NCI-H524 (cell line): ENCODE results near the gene JARID2.

Experiments
- DNase-seq, 2 experiments: peaks; one replicate each; lab custom pipeline; 2025; lab: John Stamatoyannopoulos, UW

The JARID2 gene

DNA sequence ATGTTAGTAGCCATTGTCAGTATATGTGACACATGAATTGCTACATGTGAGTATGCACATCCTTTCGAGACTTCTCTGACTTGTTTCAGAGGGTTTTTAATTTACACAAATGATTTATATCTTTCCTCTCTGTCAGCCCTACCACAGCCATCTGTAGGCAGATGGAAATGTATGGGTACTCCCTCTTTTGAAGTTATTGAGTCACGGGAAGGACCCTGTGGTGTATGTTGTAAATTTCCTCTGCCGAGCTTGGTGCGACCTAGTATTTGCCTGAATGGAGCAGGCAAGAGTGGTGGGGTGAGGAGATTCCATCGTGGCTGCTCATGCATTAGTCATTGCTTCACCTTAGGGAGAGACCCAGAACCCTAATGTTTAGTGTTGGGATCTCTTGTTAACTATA is 171.9 kb downstream of the JARID2 start:
- no peak for DNase-seq

DNA sequence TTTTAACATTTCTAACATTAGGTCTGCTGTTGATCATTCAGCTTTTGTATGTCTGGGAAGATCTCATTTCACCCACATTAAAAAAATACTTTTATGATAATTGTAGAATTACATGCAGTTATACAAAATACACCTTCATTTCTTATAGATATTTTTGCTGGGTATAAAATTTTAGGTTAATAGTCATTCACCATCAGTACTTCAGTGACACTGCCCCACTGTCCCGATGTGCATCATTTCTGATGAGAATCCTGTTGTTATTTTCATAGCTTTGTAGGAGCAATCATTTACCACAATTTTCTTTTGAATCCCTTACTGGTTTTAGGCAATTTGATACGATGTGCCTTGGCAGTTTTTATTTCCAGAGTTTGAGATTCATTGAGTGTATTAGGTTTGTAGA is 173.6 kb downstream of the JARID2 start:
- no peak for DNase-seq

DNA sequence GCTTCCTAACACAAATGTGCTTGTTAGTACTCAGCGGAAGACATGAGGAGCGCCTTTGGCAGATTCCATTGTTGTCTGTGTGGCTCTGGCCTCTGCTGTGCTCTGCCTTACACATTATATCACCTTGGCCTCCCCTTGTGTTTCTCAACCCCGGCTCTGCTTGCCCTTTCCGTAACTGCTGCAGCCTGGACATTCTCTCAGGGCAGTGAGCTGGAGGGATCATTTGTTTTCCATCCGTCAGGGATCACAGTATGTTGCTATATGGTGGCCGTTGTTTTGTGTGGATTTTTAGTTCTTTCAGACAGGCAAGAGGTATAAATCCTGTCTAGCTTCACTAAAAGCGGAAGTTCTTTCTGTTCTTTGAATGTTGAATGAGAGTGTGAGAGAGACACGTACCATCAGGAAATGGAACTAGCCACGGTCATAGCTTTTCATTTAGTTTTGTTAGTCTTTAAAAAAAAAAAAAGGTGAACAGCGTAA is 175.1 kb downstream of the JARID2 start:
- DNase-seq, result no peak

DNA sequence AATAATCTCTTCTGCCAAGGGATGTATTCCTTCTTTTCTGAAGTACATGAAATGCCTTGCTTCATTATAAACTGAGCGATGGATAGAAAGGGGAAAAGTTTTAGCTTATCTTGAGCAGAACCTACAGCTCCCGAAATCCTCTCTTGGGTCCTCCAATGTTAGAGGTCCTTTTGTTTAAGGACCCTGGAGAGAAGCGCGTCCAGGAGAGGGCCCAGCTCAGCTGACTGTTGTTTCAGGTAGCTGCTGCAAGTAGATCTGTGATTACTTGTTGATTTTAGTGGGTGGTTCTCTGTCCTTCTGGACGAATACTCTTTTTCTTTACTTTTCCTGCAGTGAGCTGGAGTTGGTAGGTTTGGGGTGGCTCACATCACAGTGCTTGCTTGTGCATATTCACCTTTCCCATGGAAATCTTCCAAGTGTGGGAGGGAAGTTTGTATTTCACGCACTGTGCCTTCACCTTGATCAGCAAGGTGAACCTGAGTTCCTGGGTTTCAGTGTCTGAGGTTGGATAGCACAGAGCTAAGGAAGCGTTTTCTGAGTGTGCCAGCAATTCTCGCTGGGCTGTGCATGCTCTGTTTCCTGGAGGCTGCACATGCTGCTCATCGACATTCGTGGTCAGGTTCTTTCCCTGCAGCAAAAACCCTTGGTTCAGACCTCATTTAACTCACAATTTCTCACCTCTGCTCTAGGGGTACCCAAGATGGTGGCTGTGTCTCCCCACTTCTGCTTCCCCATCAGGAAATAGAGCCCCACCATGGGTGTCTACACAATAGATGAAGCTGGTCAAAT is 176.3 kb downstream of the JARID2 start:
- no peak for DNase-seq

GRCh38 chr6:15423286-15423993 is 177.6 kb downstream of the JARID2 start:
- DNase-seq, result no peak

- peak; percentile 18 to 24 for DNase-seq
Observed at GRCh38 chr6:15425947-15426346, 180.1 kb downstream of the JARID2 start.

DNA sequence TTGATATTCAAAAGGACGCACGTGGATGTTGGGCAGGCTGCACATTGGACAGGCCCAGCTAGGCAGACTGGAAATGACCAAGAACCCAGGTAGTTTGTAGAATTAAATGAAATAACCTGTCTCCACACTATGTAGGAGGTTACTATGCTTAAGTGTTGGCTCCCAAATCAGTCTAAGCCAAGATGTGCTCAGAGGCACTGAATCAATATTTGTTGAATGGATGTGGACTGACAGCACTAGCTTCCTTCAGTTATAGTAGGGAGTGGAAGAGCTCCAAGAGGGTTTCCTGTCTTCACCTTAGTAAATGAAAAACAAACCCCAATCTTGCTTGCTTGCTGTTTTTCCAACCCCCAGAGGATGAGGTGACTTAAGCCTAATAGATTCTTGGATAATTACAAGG is 180.5 kb downstream of the JARID2 start:
- no peak for DNase-seq

- no peak for DNase-seq
Observed at GRCh38 chr6:15426901-15427300, 181.0 kb downstream of the JARID2 start.

DNA sequence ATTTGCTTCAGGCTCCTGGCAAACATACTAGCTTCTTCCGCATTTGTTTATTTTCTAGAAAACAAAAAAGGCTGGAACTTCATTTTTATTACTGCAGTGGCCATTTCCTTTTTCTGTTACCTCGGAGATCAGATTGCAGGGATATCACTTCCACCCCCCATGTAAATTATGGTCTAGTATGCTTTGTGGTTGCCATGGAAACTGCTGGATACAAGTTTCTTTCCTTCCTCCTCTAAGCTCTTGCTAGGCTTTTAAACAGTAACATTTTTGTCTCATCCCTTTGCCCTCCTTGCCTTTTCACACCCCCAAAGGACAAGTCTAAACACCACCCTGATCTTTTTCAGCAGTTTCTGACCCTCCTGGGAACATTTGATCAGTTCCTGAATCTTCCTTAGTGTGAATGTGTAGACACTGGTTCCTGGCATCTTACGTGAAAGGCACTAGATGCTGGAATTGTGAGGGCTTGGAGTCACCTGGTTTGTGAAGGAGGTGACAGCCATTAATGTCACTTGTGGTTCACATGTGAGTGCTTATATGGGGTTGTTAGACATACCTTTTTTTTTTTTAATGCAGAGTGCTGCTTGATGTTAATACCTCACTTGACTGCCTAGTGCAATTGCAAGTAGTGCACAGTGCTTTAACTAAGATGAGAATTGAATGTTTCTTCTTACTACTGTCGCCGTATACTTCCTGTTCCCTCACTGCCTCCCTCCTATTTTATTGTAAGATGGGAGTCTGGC is 181.6 kb downstream of the JARID2 start:
- DNase-seq, result no peak

DNA sequence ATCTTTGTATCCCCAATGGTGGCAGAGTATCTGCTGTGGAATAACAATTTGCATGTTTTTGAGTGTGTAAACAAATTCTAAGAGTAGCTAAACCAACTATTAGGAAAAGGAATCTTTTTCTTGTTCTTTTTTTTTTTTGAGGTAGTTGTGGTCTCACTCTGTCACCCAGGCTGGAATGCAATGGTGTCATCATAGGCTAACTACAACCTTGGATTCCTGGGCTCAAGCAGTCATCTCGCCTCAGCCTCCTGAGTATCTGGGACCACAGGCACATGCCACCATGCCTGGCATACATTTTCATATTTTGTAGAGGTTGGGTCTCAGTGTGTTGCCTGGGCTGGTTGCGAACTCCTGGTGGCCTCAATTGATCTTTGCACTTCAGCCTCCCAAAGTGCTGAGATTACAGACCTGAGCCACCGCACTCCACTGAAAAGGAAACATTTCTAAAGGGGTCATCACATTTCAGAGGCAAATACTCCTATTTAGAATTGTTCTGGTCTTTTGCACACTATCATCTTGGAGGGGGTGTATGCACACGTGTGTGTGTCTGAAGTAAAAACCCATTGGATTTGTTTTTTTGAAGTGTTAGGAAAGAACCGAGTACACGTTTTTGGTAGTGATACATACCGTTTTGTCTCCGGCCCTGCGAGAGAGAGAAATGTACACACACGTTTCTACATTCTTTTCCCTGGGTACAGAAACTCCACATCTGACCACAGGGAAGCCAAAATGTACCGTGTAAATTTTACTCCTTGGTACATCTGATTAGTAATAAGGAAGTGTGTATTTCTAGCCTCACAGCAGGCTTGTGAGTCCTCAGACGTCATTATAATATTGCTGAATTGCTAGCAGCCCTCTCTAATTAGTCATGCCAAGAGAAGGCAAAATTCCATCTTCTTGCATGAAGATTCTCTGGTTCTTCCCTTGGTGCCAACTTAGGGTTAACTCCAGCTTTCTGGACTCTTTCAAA is 183.6 kb downstream of the JARID2 start:
- no peak for DNase-seq

DNA sequence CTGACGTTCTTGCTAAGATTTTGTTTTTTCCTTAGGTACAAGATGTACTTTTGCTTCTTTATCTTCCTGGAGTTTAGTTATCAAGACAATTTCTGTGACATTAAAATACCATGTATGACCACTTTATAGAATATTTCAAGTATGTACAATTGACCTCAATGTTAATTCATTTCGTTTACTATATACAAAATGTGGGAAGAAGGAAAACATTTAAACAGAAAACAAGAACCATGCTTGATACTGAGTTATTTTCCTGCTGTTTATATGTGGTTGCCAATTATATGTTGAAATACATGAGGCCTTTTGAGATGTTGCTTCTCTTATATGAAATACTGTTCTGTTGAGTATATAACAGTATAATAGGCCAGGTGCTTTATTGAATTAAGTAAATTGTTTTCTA is 184.3 kb downstream of the JARID2 start:
- no peak for DNase-seq

DNA sequence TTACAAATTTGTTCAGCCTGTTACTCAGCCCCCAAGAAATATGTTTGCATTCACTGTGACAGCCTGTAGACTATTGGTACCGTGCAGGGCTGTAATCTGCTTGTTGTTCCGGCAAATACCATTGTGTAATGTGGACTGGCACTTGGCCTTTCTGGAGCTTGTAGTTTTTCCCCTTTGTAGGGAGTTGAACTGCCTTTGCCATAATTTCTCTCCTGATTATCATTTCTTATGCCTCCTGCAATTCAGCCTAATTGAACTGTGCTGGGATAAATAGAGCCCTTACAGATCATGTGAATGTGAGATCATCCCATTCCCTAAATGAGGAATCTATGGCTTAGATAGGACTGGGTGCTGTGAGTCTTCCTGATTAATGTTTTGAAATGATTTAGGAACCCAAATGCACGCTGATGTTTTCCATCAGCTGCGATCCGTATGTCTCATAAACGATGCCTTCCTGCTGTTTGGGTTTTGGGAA is 185.1 kb downstream of the JARID2 start:
- no peak for DNase-seq

GRCh38 chr6:15431762-15432483 is 186.1 kb downstream of the JARID2 start:
- DNase-seq, result no peak

GRCh38 chr6:15433511-15433861 is 187.6 kb downstream of the JARID2 start:
- DNase-seq, result no peak

- DNase-seq, result no peak
Observed at GRCh38 chr6:15434263-15434662, 188.4 kb downstream of the JARID2 start.

DNA sequence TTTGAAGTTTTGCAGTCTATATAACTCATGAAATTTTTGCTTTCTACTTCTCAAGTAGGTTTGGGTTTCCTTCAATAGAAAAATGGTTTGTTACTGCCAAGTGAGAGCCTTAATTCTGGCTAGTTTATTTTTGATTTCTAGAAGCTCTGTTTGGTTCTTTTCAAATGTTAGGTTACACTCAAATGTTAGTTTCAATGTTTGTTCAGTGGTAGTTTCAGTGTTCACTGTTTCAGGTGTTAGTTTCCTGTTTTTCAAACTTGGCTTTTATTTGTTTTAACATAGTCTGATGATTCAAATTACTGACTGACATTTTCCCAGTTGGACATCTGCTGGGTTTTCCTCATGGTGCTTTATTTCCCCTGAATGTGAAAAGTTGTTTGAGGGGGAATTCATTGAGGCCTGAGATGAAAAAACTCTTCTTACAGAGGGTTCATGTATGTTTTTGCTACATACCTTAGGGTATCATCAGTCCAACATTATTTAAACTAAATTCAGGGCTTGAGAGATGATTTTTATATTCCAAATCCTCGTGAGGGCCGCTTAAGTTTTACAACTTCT is 189.0 kb downstream of the JARID2 start:
- no peak for DNase-seq

GRCh38 chr6:15435468-15435867 is 189.6 kb downstream of the JARID2 start:
- no peak for DNase-seq

GRCh38 chr6:15436451-15436850 is 190.6 kb downstream of the JARID2 start:
- no peak for DNase-seq

DNA sequence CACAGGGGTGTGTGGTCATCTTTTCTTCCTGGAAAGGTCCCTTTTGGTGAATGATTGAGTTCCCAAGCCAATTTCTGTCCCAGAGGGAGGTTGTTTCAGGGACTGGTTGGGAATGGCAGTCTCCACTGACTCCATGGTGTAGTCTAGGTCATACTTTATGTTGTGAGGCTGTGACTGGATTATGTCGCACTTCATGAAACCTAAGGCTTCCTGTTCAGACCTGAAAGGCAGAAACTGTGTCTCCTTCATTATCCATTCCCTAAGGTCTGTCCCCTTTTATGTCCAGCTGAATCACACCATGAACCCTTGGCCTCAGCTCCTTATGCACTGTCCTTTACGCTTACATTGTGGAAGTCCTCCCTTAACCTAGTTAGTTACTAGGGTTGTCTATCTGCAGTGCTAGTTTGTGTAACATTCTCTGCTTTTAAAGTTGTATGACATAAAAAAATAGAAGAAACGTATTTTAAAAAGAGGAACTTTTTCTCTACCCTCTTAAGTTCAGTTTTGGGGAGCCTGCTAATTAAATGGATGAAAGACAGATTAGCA is 191.3 kb downstream of the JARID2 start:
- no peak for DNase-seq

DNA sequence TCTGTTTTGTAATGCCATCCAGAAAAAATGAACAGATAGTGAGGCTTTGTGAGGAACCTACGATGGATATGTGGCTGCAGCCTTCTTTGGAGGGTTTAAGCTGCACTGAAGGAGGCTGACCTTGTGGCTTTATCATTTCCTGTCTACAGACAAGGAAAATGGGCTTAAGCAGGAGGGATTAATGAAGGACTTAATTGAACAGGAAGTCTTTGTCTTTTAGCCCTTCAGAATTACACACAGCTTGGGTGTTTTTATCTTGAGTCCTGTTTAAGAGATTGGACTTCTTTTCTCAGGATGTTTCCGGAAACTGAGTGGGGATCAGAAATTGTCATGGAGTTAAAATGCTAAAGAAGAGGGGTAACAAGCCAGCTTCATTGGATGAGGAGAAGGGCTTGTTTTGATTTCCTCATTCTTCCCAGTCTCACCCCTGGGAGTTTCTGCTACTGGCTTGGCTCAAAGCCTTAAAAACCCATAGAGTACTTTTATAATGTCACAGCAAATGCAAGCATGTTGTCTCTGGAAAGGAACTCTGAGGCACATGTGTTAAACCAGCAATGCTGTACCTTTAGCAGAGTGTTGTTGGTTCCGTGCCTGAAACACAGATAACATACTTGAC is 193.6 kb downstream of the JARID2 start:
- DNase-seq, result peak in 1 of 2 experiments; percentile 31
